GM12875 (cell line): Measurements from ENCODE around the gene CUL3.

Source experiments
- H3K4me3 ChIP-seq: one replicate; pipeline ENCODE4 v1.5.1; 2011; ENCODE audit warnings: low read depth, low read length, control low read depth
- TF ChIP-seq, protein P1 (sequence below): IDR thresholded peaks from 2 replicates; pipeline ENCODE4 v1.5.1; 2011; ENCODE audit warnings: low read depth, mild to moderate bottlenecking, control low read depth, inconsistent platforms, low read length, moderate library complexity, borderline replicate concordance; ENCODE audit not compliant: insufficient read depth

Gene CUL3

DNA sequence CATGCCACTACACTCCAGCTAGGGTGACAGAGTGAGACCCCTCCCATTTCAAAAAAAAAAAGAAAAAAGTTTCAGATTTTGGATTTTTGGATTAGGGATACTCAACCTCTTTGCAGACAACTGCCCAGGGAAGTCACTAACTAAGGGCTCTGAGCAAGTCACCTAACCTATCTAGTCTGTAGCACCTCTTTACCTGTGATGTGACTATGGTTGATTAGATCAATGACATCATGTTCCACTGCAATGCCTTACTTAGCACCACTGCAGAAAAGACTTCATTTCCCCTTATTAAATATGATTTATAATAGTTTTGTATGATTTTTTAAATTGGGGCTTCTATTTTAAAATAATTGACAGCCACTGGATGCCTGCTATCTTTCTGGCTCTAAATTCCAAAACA is 41.2 kb downstream of the CUL3 start:
- TF ChIP-seq, protein P1, sequence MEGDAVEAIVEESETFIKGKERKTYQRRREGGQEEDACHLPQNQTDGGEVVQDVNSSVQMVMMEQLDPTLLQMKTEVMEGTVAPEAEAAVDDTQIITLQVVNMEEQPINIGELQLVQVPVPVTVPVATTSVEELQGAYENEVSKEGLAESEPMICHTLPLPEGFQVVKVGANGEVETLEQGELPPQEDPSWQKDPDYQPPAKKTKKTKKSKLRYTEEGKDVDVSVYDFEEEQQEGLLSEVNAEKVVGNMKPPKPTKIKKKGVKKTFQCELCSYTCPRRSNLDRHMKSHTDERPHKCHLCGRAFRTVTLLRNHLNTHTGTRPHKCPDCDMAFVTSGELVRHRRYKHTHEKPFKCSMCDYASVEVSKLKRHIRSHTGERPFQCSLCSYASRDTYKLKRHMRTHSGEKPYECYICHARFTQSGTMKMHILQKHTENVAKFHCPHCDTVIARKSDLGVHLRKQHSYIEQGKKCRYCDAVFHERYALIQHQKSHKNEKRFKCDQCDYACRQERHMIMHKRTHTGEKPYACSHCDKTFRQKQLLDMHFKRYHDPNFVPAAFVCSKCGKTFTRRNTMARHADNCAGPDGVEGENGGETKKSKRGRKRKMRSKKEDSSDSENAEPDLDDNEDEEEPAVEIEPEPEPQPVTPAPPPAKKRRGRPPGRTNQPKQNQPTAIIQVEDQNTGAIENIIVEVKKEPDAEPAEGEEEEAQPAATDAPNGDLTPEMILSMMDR: no peak
- H3K4me3 ChIP-seq: no peak overlapping the region

DNA sequence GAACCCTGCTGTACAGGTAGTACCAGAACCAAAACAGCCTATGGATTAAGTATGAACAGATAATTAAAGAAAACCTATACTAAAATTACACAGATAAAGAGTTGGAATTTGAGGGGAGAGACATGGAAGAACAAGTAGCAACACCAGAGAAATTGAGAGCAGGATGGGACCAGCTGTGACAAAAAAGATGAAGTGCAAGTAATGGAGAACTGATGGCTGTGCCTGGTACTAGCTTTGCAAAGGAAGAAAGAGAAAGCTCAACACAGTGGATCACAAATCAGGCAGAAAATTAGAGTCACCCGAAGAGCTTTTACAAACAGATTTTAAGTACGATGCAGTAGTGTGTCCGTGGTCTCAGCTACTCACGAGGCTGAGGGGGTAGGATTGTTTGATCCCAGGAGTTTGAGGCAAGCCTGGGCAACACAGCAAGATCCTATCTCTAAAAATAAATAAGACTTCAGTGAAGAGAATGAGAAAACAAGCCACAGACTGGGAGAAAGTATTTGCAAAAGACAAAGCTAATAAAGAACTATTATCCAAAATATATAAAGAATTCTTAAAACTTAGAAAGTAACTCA is 46.5 kb downstream of the CUL3 start:
- no peak overlapping the region for H3K4me3 ChIP-seq
- TF ChIP-seq, protein P1: no peak

DNA sequence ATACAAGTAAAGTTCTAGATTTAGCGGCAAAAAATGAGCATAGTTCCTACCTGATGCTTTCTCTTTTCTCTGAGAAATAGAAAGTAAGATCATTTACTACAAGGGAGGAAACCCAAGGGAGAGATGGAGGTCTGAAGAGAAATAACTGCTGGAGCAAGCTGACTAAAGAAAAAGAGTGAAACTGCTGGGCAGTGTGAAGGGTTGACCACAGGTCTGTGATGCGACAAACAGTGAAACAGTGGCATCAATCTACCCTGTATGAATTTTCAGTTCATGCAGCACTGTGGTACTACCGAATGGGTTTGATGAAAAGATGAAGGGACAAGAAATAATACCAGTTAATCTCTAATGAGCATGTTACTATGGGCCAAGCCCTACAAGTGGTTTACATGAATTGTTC is 52.2 kb downstream of the CUL3 start:
- no peak overlapping the region for H3K4me3 ChIP-seq
- TF ChIP-seq, protein P1: no peak

DNA sequence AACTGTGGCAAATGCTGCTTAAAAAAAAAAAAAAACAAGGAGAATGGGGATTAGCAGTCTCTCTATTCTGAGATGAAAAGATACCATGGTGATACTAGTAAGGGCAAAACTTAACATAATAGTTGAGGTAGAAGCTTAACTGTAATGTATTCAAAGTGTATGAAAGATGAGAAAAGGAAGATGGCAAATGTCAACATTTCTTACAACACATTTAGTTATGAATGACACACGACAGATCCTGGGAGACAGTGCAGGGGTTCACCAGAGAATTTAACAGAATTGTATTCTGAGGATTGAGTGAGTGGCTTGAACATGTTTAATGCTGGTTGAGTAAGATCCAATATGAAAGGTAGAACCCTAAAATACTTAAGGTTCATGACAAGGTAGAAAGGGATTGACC is 52.7 kb downstream of the CUL3 start:
- no peak overlapping the region for H3K4me3 ChIP-seq
- TF ChIP-seq, protein P1: no peak

DNA sequence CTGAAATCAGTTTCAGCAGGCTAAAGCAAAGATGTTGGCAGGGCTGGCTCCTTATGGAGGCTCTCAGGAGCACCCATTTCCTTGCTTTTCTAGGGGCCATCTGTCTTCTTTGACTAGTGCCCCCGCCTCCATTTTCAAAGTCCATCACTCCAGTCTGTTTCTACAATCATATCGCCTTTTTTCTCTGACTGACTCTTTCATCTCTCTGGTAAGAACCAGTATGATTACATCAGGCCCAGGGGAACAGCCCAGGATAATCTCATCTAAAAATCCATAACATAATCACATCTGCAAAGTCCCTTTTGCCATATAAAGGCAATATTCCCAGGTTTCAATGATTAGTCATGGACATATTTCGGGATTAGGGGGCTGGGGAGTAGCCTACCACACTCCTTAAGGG is 57.0 kb downstream of the CUL3 start:
- TF ChIP-seq, protein P1: no peak
- no peak overlapping the region for H3K4me3 ChIP-seq

DNA sequence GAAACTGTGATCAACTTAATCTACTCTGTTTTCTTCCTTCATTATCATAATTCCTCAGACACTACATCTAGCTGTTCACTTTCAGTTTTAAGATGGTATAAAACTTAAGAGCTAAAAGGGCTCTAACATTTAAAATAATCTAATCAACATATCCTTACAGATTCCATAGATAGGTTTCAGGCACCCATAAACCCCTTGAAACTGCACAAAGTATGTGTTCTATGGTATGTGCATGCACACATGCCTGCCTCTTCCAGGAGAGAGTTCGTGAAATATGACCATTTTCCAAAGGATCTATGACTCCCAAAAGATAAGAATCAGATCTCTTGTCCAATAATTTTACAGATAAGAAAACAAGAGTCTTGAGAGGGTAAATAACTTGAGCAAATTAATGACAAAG is 59.4 kb downstream of the CUL3 start:
- TF ChIP-seq, protein P1: no peak
- H3K4me3 ChIP-seq: no peak overlapping the region

DNA sequence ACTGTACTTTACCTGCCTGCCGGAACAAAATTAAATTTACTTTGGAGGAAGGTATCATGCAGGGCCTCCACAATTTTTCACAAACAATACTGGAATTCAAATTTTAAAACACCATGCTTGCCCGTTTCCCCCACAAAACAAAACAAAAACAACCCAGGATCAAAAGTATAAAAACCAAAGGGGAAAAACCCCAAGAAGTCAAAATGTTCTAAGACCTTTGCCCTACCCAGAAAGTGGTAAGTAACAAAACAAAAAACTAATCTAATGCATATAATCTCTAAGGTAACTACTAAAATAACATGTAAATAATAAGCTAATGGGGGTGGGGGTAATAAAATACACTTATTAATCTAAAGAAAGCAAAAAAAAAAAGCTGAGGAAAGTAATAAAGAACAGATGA is 60.5 kb downstream of the CUL3 start:
- H3K4me3 ChIP-seq: no peak overlapping the region
- TF ChIP-seq, protein P1: no peak
